Measurements from ENCODE around the gene KRT86.
"Not testable (repeated sequence)": the region's sequence is repeated elsewhere in the genome, so short reads cannot be mapped to it uniquely, and the experiment has no call there.

DNA sequence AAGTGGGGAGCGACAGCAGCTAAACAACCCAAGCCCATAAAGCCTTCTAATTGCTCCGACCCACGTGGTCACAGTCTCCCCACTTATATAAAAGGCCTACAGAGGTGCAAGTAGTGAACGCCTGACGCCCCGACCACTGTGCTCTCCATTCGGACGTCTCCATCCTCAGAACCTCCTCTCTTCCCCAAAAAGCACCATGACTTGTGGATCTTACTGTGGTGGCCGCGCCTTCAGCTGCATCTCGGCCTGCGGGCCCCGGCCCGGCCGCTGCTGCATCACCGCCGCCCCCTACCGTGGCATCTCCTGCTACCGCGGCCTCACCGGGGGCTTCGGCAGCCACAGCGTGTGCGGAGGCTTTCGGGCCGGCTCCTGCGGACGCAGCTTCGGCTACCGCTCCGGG, 27.3 kb downstream of the KRT86 start:
- TF ChIP-seq, protein P1, sequence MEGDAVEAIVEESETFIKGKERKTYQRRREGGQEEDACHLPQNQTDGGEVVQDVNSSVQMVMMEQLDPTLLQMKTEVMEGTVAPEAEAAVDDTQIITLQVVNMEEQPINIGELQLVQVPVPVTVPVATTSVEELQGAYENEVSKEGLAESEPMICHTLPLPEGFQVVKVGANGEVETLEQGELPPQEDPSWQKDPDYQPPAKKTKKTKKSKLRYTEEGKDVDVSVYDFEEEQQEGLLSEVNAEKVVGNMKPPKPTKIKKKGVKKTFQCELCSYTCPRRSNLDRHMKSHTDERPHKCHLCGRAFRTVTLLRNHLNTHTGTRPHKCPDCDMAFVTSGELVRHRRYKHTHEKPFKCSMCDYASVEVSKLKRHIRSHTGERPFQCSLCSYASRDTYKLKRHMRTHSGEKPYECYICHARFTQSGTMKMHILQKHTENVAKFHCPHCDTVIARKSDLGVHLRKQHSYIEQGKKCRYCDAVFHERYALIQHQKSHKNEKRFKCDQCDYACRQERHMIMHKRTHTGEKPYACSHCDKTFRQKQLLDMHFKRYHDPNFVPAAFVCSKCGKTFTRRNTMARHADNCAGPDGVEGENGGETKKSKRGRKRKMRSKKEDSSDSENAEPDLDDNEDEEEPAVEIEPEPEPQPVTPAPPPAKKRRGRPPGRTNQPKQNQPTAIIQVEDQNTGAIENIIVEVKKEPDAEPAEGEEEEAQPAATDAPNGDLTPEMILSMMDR (IDR thresholded peaks at IDR 0.05), result not testable (repeated sequence)
- TF ChIP-seq POLR2A (IDR thresholded peaks at IDR 0.05), result not testable (repeated sequence)

Data from Peyer's patch (tissue), 4 donors.